ENCODE measurements around the gene SAMD4B. TPM values are rescaled to one million over a fixed set of nuclear protein-coding genes. Genes with fewer than 3 reads are reported as not detected.

SAMD4B gene
- total and polyA plus RNA-seq, 9 of the 15 experiments (the other 6 are each of a cell fraction or from before 2014, with no cell fraction given) = 3.4 to 90.5 (median 38.0) TPM

DNA sequence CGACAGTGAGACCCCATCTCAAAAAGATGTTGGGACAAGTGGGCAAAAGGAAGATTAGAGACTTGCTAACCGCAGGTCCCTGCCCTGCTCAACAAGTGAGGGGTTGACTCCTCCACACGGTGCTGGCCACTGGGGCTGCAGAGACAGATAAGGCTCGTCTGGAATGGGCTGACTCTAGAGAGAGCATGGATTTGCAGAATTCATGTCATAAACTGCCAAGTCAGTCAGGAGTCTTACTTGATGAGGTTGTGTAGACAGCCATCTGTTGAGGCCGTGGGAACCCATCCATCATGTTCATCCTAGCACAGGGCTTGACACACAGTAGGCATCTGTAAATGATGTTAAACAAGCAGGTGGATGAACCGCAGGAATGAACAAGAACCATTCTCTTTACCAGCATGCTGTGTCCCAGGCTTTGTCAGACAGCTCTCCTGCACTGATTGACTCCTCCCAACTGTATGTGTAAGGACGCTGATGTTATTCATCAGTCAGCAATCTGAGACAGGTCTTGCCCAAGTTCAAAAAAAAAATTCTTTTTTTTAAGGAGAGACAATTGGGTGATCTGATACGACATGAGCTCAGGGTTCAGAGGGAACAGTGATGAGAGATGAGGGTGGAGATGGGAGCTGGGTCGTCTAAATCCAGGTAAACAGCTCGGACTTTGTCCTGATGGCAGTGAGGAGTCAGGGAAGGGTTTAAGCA lies 39.8 kb downstream of the SAMD4B start (continued):
- TF ChIP-seq ELF2 (CRISPR knock-in tag; IDR thresholded peaks at IDR 0.05) (no peak), ETS2 (tag; IDR thresholded peaks at IDR 0.05; ENCODE audit: borderline replicate concordance, poor library complexity, severe bottlenecking) (no peak), NR2F6 (CRISPR knock-in tag; IDR thresholded peaks at IDR 0.05) (no peak), SMAD1 (IDR thresholded peaks at IDR 0.05; ENCODE audit: low read depth, low read length, partially characterized antibody) (no peak), TARDBP (IDR thresholded peaks at IDR 0.05) (no peak), MXD1 (CRISPR knock-in tag; IDR thresholded peaks at IDR 0.05; ENCODE audit: borderline replicate concordance, poor library complexity, severe bottlenecking) (no peak), BDP1 (IDR thresholded peaks at IDR 0.05; ENCODE audit: insufficient read depth, insufficient read length) (no peak), MCM2 (IDR thresholded peaks at IDR 0.05; ENCODE audit: low read depth) (no peak), TBP (optimal IDR thresholded peaks at IDR 0.05; ENCODE audit: low read depth, low read length) (no peak), KDM2B (CRISPR knock-in tag; IDR thresholded peaks at IDR 0.05) (no peak), ARID4B (CRISPR knock-in tag; IDR thresholded peaks at IDR 0.05) (no peak), ZNF311 (CRISPR knock-in tag; IDR thresholded peaks at IDR 0.05) (no peak), ERF (CRISPR knock-in tag; IDR thresholded peaks at IDR 0.05) (no peak), PYGO2 (tag; IDR thresholded peaks at IDR 0.05) (no peak), MCM3 (IDR thresholded peaks at IDR 0.05) (no peak)
- TF ChIP-seq, protein P1, sequence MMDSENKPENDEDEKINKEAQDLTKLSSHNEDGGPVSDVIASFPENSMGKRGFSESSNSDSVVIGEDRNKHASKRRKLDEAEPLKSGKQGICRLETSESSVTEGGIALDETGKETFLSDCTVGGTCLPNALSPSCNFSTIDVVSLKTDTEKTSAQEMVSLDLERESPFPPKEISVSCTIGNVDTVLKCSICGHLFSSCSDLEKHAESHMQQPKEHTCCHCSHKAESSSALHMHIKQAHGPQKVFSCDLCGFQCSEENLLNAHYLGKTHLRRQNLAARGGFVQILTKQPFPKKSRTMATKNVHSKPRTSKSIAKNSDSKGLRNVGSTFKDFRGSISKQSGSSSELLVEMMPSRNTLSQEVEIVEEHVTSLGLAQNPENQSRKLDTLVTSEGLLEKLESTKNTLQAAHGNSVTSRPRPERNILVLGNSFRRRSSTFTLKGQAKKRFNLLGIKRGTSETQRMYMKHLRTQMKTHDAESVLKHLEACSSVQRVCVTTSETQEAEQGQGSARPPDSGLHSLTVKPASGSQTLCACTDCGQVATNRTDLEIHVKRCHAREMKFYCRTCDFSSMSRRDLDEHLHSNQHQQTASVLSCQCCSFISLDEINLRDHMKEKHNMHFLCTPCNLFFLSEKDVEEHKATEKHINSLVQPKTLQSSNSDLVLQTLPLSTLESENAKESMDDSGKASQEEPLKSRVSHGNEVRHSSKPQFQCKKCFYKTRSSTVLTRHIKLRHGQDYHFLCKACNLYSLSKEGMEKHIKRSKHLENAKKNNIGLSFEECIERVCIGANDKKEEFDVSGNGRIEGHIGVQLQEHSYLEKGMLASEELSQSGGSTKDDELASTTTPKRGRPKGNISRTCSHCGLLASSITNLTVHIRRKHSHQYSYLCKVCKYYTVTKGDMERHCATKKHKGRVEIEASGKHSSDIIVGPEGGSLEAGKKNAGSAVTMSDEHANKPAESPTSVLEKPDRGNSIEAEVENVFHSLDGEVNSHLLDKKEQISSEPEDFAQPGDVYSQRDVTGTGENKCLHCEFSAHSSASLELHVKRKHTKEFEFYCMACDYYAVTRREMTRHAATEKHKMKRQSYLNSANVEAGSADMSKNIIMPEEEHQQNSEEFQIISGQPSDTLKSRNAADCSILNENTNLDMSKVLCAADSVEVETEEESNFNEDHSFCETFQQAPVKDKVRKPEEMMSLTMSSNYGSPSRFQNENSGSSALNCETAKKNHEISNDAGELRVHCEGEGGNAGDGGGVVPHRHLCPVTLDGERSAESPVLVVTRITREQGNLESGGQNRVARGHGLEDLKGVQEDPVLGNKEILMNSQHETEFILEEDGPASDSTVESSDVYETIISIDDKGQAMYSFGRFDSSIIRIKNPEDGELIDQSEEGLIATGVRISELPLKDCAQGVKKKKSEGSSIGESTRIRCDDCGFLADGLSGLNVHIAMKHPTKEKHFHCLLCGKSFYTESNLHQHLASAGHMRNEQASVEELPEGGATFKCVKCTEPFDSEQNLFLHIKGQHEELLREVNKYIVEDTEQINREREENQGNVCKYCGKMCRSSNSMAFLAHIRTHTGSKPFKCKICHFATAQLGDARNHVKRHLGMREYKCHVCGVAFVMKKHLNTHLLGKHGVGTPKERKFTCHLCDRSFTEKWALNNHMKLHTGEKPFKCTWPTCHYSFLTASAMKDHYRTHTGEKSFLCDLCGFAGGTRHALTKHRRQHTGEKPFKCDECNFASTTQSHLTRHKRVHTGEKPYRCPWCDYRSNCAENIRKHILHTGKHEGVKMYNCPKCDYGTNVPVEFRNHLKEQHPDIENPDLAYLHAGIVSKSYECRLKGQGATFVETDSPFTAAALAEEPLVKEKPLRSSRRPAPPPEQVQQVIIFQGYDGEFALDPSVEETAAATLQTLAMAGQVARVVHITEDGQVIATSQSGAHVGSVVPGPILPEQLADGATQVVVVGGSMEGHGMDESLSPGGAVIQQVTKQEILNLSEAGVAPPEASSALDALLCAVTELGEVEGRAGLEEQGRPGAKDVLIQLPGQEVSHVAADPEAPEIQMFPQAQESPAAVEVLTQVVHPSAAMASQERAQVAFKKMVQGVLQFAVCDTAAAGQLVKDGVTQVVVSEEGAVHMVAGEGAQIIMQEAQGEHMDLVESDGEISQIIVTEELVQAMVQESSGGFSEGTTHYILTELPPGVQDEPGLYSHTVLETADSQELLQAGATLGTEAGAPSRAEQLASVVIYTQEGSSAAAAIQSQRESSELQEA (IDR thresholded peaks at IDR 0.05; ENCODE audit: low read depth) = no peak

Data from K562 (cell line).